Gastrocnemius medialis (tissue), 4 donors: ENCODE data around the gene MRC2. TPM values are rescaled to one million over a fixed set of nuclear protein-coding genes. Genes with fewer than 3 reads are reported as not detected.

Source experiments
- ATAC-seq, 2 donors: fragments of 150-250 bp; one replicate each; pipeline ENCODE4 v1.9.1; 2016
- DNase-seq, 2 donors: peaks; one replicate each; pipeline ENCODE4 v3.0.0-alpha.2; 2019
- H3K27ac ChIP-seq, 4 donors: fragments of 200-600 bp; sonication (generic); 1 replicate in 1 of 4; 2 replicates in 3 of 4; pipeline ENCODE4 v1.5.1; 2016 to 2018; ENCODE audit warnings: mild to moderate bottlenecking in 2 of 4, moderate library complexity in 1 of 4
- H3K27me3 ChIP-seq, 3 donors: fragments of 200-600 bp; sonication (generic) in 2 of 3; 1 replicate in 1 of 3; 2 replicates in 2 of 3; pipeline versions ENCODE4 v1.5.1 to v1.6.0; 2016 to 2019; ENCODE audit warnings: mild to moderate bottlenecking in 1 of 3, moderate library complexity in 1 of 3
- H3K36me3 ChIP-seq, 2 donors: fragments of 200-600 bp; sonication (generic) in 1 of 2; one replicate each; pipeline ENCODE4 v1.5.1; 2017 to 2018
- H3K4me1 ChIP-seq, 2 donors: fragments of 200-600 bp; sonication (generic) in 1 of 2; one replicate each; pipeline ENCODE4 v1.5.1; 2016 to 2017; ENCODE audit warnings: mild to moderate bottlenecking in 2 of 2
- H3K4me3 ChIP-seq, 4 donors: fragments of 200-600 bp; sonication (generic) in 3 of 4; 1 replicate in 1 of 4; 2 replicates in 3 of 4; pipeline ENCODE4 v1.5.1; 2016 to 2019; ENCODE audit warnings: mild to moderate bottlenecking in 2 of 4
- H3K9me3 ChIP-seq, 3 donors: fragments of 200-600 bp; sonication (generic) in 2 of 3; 1 replicate in 1 of 3; 2 replicates in 2 of 3; pipeline ENCODE4 v1.5.1; 2016 to 2019
- CTCF ChIP-seq, 5 experiments: fragments of 450-650 bp in 3 of 5; fragments of 200-600 bp in 2 of 5; sonication (generic) in 2 of 5; IDR thresholded peaks in 4 of 5; conservative IDR thresholded peaks in 1 of 5; 1 replicate in 4 of 5; 2 replicates in 1 of 5; pipeline ENCODE4 v1.5.1; 2016 to 2019; ENCODE audit warnings: antibody characterized with exemption in 5 of 5, mild to moderate bottlenecking in 3 of 5, moderate library complexity in 3 of 5
- POLR2A ChIP-seq, 2 donors: fragments of 450-650 bp; IDR thresholded peaks; one replicate each; pipeline ENCODE4 v1.6.1; 2017; ENCODE audit warnings: antibody characterized with exemption in 2 of 2, mild to moderate bottlenecking in 2 of 2, moderate library complexity in 2 of 2
- in situ Hi-C, 4 donors: fragments of 200-750 bp; cut with MboI; loops; one replicate each; pipeline versions ENCODE4 v1.15.0 to v1.8.0; 2017; ENCODE audit warnings: low sequenced_read_pairs in 4 of 4
- intact Hi-C: fragments of 100-400 bp; cut with DNase I; formaldehyde crosslinking; loops from one replicate; pipeline ENCODE4 v1.15.1; 2023; ENCODE audit warnings: low total_unique reads
- total RNA-seq, 4 donors: library from RNA; depleted of rRNA; stranded (reverse); fragments of >200 nt; gene quantifications; one replicate each; pipeline versions ENCODE4 v1.1.0 to v1.2.3, GENCODE V29; 2016

Gene MRC2
- 10 to 100 TPM in 1 of 4 donors, 1 to 10 TPM in 3; 4.8 to 15.0 (median 5.5) TPM for total RNA-seq

- Histone ChIP-seq H3K9me3 (no peaks in the 10 kb centered on the region), H3K36me3 (no peaks in the 10 kb centered on the region), H3K4me3 (peak within 1 kb of the TSS; percentile 52 to 59 (median 53)), H3K27ac (peak within 1 kb of the TSS; percentile 45 to 67 (median 61)), H3K27me3 (peaks cover 13 to 16% (median 15%) of the 10 kb centered on the region in 3 donors), H3K4me1 (peaks cover 0 to 14% of the 10 kb centered on the region in 2 donors)
- DNase-seq, result peak in 1 of 2 donors; percentile 26
- no peak for TF ChIP-seq CTCF (IDR thresholded peaks at IDR 0.05 in 4 of 5, conservative IDR thresholded peaks at IDR 0.05 in 1 of 5)
- peak; percentile 19 to 22 for TF ChIP-seq POLR2A (IDR thresholded peaks at IDR 0.05)
- peak; percentile 24 to 32 for ATAC-seq
- in situ Hi-C loops, result no loop called here
- intact Hi-C loops, result no loop called here
Measured at GRCh38 chr17:62627219-62627903, at the start of gene MRC2. Gene MRC2, plus strand, starts transcription at chr17:62627670. Its CDS starts 133 bp downstream, at chr17:62627803.

- H3K36me3 ChIP-seq, result peaks cover 4 to 56% of the 10 kb centered on the region in 2 donors
- H3K27me3 ChIP-seq, result no peaks in the 10 kb centered on the region
- in situ Hi-C loops (no loop called here), intact Hi-C loops (no loop called here)
- no peak overlapping the region for H3K27ac ChIP-seq
- H3K4me1 ChIP-seq, result no peaks in the 10 kb centered on the region
- TF ChIP-seq POLR2A (IDR thresholded peaks at IDR 0.05) (no peak), CTCF (IDR thresholded peaks at IDR 0.05 in 4 of 5, conservative IDR thresholded peaks at IDR 0.05 in 1 of 5) (no peak)
- H3K9me3 ChIP-seq, result no peaks in the 10 kb centered on the region
- ATAC-seq (no peak), DNase-seq (no peak)
- H3K4me3 ChIP-seq, result no peak overlapping the region
Measured at GRCh38 chr17:62578757-62579487, 48.5 kb upstream of the MRC2 start.

GRCh38 chr17:62580947-62581346 is 46.5 kb upstream of the MRC2 start:
- Histone ChIP-seq H3K27ac (no peak overlapping the region), H3K4me3 (no peak overlapping the region), H3K9me3 (no peaks in the 10 kb centered on the region), H3K27me3 (no peaks in the 10 kb centered on the region), H3K36me3 (peaks cover 4 to 49% of the 10 kb centered on the region in 2 donors), H3K4me1 (no peaks in the 10 kb centered on the region)
- TF ChIP-seq CTCF (IDR thresholded peaks at IDR 0.05 in 4 of 5, conservative IDR thresholded peaks at IDR 0.05 in 1 of 5) (no peak), POLR2A (IDR thresholded peaks at IDR 0.05) (no peak)
- DNase-seq, result no peak
- no peak for ATAC-seq
- in situ Hi-C loops (no loop called here), intact Hi-C loops (no loop called here)

- DNase-seq (no peak), ATAC-seq (peak in 1 of 2 donors; percentile 36)
- Histone ChIP-seq H3K27me3 (no peaks in the 10 kb centered on the region), H3K4me3 (no peak overlapping the region), H3K9me3 (no peaks in the 10 kb centered on the region), H3K4me1 (peaks cover under 1 to 2% of the 10 kb centered on the region in 2 donors), H3K36me3 (peaks cover 4 to 49% of the 10 kb centered on the region in 2 donors), H3K27ac (no peak overlapping the region)
- in situ Hi-C loops (no loop called here), intact Hi-C loops (no loop called here)
- TF ChIP-seq POLR2A (IDR thresholded peaks at IDR 0.05) (no peak), CTCF (IDR thresholded peaks at IDR 0.05 in 4 of 5, conservative IDR thresholded peaks at IDR 0.05 in 1 of 5) (no peak)
Measured at GRCh38 chr17:62581764-62582163, 45.7 kb upstream of the MRC2 start.
